GM12878 (cell line): ENCODE data around the gene UST. TPM values are rescaled to one million over a fixed set of nuclear protein-coding genes. Genes with fewer than 3 reads are reported as not detected.

Source experiments
- ATAC-seq: fragments of 200-7000 bp; cut with Tn5 transposase; 3 replicates; pipeline ENCODE4 v1.9.1; 2020; ENCODE audit warnings: mild to moderate bottlenecking, moderate library complexity
- BruUV-seq: library from RNA; stranded (reverse); fragments of 400-500 nt; replicated peaks from 2 replicates; lab custom pipeline; 2021; lab: Mats Ljungman, UMichigan
- CTCF ChIA-PET: fragments of 300-600 bp; sonication (Branson Sonifier 250); formaldehyde crosslinking; extraction: SDS; loops from one replicate; lab custom pipeline; 2021; ENCODE audit warnings: inconsistent platforms; lab: Yijun Ruan, JAX
- POLR2A ChIA-PET: fragments of 350-600 bp; formaldehyde crosslinking; extraction: SDS; loops from one replicate; lab custom pipeline; 2021; ENCODE audit warnings: inconsistent platforms; lab: Charles Lee
- RAD21 ChIA-PET: fragments of 300-600 bp; sonication (Branson Sonifier 250); formaldehyde crosslinking; loops from one replicate; lab custom pipeline; 2023; ENCODE audit warnings: antibody characterized with exemption; ENCODE audit not compliant: unreplicated experiment; lab: Charles Lee
- SMC1A ChIA-PET: fragments of 300-600 bp; sonication (Branson Sonifier 250); formaldehyde crosslinking; loops from one replicate; lab custom pipeline; 2023; ENCODE audit not compliant: unreplicated experiment, uncharacterized antibody; lab: Charles Lee
- DNase-seq: peaks from one replicate; pipeline ENCODE4 v3.0.0-alpha.2; 2011; ENCODE audit warnings: low read depth, low spot score
- FAIRE-seq: peaks from 3 replicates; lab custom pipeline; 2011; peaks lifted over from hg19 to GRCh38; lab: Jason Lieb, UNC
- H2AFZ ChIP-seq: 2 replicates; pipeline ENCODE4 v1.6.0; 2011; ENCODE audit warnings: low read depth, low read length, control low read depth; ENCODE audit not compliant: control insufficient read depth
- H3K27ac ChIP-seq: 2 replicates; pipeline ENCODE4 v1.5.1; 2011; ENCODE audit warnings: control low read depth; ENCODE audit not compliant: control insufficient read depth, insufficient read depth
- H3K27me3 ChIP-seq, 2 experiments: replicated peaks in 1 of 2; 2 replicates each; pipeline versions ENCODE4 v1.6.0 to v1.6.1; 2011; ENCODE audit warnings: low read length in 1 of 2; ENCODE audit not compliant: control insufficient read depth in 2 of 2, insufficient read depth in 2 of 2
- H3K36me3 ChIP-seq, 2 experiments: 2 replicates each; pipeline ENCODE4 v1.5.1; 2011; ENCODE audit warnings: low read length in 1 of 2; ENCODE audit not compliant: control insufficient read depth in 2 of 2, insufficient read depth in 2 of 2
- H3K4me1 ChIP-seq: 2 replicates; pipeline ENCODE4 v1.6.1; 2011; ENCODE audit warnings: mild to moderate bottlenecking, low read length, moderate library complexity, mixed read lengths; ENCODE audit not compliant: control insufficient read depth, insufficient read depth
- H3K4me2 ChIP-seq: 2 replicates; pipeline ENCODE4 v1.6.0; 2011; ENCODE audit warnings: control low read depth; ENCODE audit not compliant: control insufficient read depth, insufficient read depth
- H3K4me3 ChIP-seq: fragments of 200-600 bp; sonication (generic); 2 replicates; pipeline ENCODE4 v1.5.1; 2016
- H3K79me2 ChIP-seq: 2 replicates; pipeline ENCODE4 v1.6.0; 2011; ENCODE audit warnings: low read length; ENCODE audit not compliant: control insufficient read depth, insufficient read depth
- H3K9ac ChIP-seq: 2 replicates; pipeline ENCODE4 v1.8.0; 2011; ENCODE audit warnings: low read length, control low read depth, mixed read lengths; ENCODE audit not compliant: control insufficient read depth, insufficient read depth
- H3K9me3 ChIP-seq: replicated peaks from 3 replicates; pipeline ENCODE4 v1.5.1; 2011; ENCODE audit warnings: mild to moderate bottlenecking, low read length; ENCODE audit not compliant: control insufficient read depth, insufficient read depth
- H4K20me1 ChIP-seq: 2 replicates; pipeline ENCODE4 v1.6.0; 2011; ENCODE audit not compliant: control insufficient read depth, insufficient read depth
- ATF7 ChIP-seq: fragments of 450-650 bp; IDR thresholded peaks from 2 replicates; pipeline ENCODE4 v1.6.1; 2016; ENCODE audit warnings: low read depth, mild to moderate bottlenecking
- BHLHE40 ChIP-seq, 2 experiments: fragments of 450-650 bp in 1 of 2; IDR thresholded peaks; 2 replicates each; pipeline ENCODE4 v1.6.1; 2011 to 2017; ENCODE audit warnings: low read depth in 2 of 2, borderline replicate concordance in 1 of 2, improper control_type of control experiment in 1 of 2, low read length in 1 of 2, mild to moderate bottlenecking in 1 of 2
- CBX3 ChIP-seq: fragments of 200-600 bp; sonication (generic); IDR thresholded peaks from 2 replicates; pipeline ENCODE4 v1.6.1; 2016; ENCODE audit warnings: low read depth, borderline replicate concordance
- E2F4 ChIP-seq: IDR thresholded peaks from 2 replicates; pipeline ENCODE4 v1.6.1; 2012; ENCODE audit warnings: low read depth, low read length, improper control_type of control experiment
- MLLT1 ChIP-seq: fragments of 450-650 bp; IDR thresholded peaks from 2 replicates; pipeline ENCODE4 v1.6.1; 2016; ENCODE audit warnings: mild to moderate bottlenecking
- NKRF ChIP-seq: fragments of 450-650 bp; conservative IDR thresholded peaks from 2 replicates; pipeline ENCODE4 v1.6.1; 2017; ENCODE audit warnings: mild to moderate bottlenecking, moderate library complexity
- RBBP5 ChIP-seq: fragments of 200-600 bp; sonication (generic); conservative IDR thresholded peaks from 2 replicates; pipeline ENCODE4 v1.6.1; 2016
- SMC3 ChIP-seq: IDR thresholded peaks from 2 replicates; pipeline ENCODE4 v1.6.1; 2011; ENCODE audit warnings: low read length, improper control_type of control experiment, borderline replicate concordance
- ZNF217 ChIP-seq: fragments of 450-650 bp; IDR thresholded peaks from 2 replicates; pipeline ENCODE4 v1.6.1; 2017; ENCODE audit warnings: antibody characterized with exemption, mild to moderate bottlenecking
- ZNF592 ChIP-seq: fragments of 450-650 bp; IDR thresholded peaks from 2 replicates; pipeline ENCODE4 v1.6.1; 2017; ENCODE audit warnings: mild to moderate bottlenecking, moderate library complexity
- WGBS: methylation state at CpG from one replicate; pipeline ENCODE4 v1.1.6; 2016; ENCODE audit warnings: low lambda C conversion rate; ENCODE audit not compliant: insufficient replicate concordance, insufficient coverage; ENCODE audit errors: missing lambda C conversion rate; 5-methylcytosine and 5-hydroxymethylcytosine counted together
- in situ Hi-C: fragments of 300-500 bp; cut with MboI; formaldehyde crosslinking; loops from 9 replicates; pipeline ENCODE4 v1.14.3; 2018; ENCODE audit warnings: mixed read lengths
- intact Hi-C: fragments of 100-400 bp; cut with micrococcal nuclease; formaldehyde crosslinking; loops from one replicate; pipeline ENCODE4 v1.14.2; 2022; ENCODE audit not compliant: unreplicated experiment
- polyA plus RNA-seq, 11 experiments: library from polyadenylated mRNA; depleted of rRNA in 4 of 11; unstranded in 6 of 11; stranded (reverse) in 5 of 11; fragments of >200 nt; fragmentation: Nextera tagmentation in 4 of 11; fragmentation: Illumina TruSeq in 1 of 11; extraction: Ambion mirVana in 4 of 11; extraction: Trizol in 1 of 11; gene quantifications; 1 replicate in 1 of 11; 2 replicates in 10 of 11; pipeline versions ENCODE4 v1.2.1 to v1.2.3, GENCODE V29; 2011 to 2016; ENCODE audit warnings: inconsistent platforms in 2 of 11, missing spikeins in 2 of 11, low read depth in 1 of 11
- total RNA-seq, 4 experiments: library from RNA; depleted of rRNA in 3 of 4; stranded (reverse); fragments of >200 nt in 3 of 4; fragmentation: Illumina TruSeq in 1 of 4; extraction: Trizol in 1 of 4; gene quantifications; 2 replicates each; pipeline versions ENCODE4 v1.2.1 to v1.2.3, GENCODE V29; 2013 to 2021

UST gene
- total and polyA plus RNA-seq, 10 of the 15 experiments (the other 5 are each of a cell fraction or from before 2014, with no cell fraction given): 0.74 to 43.3 (median 2.2) TPM

GRCh38 chr6:148984531-148985056 is 237.8 kb downstream of the UST start:
- SMC1A ChIA-PET: no interaction called here
- Histone ChIP-seq H3K36me3 (no peaks in the 10 kb centered on the region), H4K20me1 (no peaks in the 10 kb centered on the region), H3K4me2 (no peak overlapping the region), H3K4me1 (no peaks in the 10 kb centered on the region), H3K9ac (no peak overlapping the region), H3K9me3 (no peaks in the 10 kb centered on the region), H3K79me2 (no peaks in the 10 kb centered on the region), H3K27ac (no peak overlapping the region), H2AFZ (no peak overlapping the region), H3K4me3 (no peak overlapping the region), H3K27me3 (no peaks in the 10 kb centered on the region)
- POLR2A ChIA-PET: no interaction called here
- DNase-seq (no peak), FAIRE-seq (no peak), ATAC-seq (no peak)
- intact Hi-C loops: no loop called here
- WGBS: 16% methylated on average over 4 of the region's 4 CpGs
- no TSS peak for BruUV-seq
- CTCF ChIA-PET: no interaction called here
- RAD21 ChIA-PET: no interaction called here
- no peak for TF ChIP-seq BHLHE40 (IDR thresholded peaks at IDR 0.05; ENCODE audit: borderline replicate concordance in 1 of 2, low read depth in 2 of 2, low read length in 1 of 2)
- no peak for TF ChIP-seq ZNF217
- TF ChIP-seq ZNF592: no peak
- TF ChIP-seq MLLT1: no peak
- no peak for TF ChIP-seq CBX3
- no peak for TF ChIP-seq ATF7
- TF ChIP-seq SMC3: no peak
- no peak for TF ChIP-seq RBBP5
- no peak for TF ChIP-seq NKRF
- no peak for TF ChIP-seq E2F4
- in situ Hi-C loops: no loop called here
